ENCODE measurements around the gene C11orf68.

C11orf68 gene

DNA sequence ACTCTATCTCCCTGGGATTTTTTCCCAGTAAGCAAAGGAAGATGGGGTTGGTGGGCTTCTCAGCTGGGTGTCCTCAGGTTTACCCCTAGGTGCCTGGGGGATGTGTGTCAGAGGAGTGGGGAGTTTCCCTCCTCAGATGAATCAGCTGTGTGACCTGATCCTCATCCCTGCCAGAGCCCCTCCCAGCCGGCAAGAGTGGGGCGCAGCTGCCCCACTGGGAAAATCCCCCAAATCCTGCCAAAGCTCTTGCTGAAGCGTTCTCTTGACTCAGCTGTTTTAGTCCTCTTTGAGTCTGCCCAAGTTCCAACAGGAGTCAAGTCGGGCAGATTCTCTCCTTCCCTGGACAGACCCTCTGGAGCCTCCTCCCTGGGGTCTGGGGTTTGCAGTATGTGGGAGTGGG lies 6.0 kb downstream of the C11orf68 start:
- TF ChIP-seq, protein P1, sequence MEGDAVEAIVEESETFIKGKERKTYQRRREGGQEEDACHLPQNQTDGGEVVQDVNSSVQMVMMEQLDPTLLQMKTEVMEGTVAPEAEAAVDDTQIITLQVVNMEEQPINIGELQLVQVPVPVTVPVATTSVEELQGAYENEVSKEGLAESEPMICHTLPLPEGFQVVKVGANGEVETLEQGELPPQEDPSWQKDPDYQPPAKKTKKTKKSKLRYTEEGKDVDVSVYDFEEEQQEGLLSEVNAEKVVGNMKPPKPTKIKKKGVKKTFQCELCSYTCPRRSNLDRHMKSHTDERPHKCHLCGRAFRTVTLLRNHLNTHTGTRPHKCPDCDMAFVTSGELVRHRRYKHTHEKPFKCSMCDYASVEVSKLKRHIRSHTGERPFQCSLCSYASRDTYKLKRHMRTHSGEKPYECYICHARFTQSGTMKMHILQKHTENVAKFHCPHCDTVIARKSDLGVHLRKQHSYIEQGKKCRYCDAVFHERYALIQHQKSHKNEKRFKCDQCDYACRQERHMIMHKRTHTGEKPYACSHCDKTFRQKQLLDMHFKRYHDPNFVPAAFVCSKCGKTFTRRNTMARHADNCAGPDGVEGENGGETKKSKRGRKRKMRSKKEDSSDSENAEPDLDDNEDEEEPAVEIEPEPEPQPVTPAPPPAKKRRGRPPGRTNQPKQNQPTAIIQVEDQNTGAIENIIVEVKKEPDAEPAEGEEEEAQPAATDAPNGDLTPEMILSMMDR (IDR thresholded peaks at IDR 0.05; ENCODE audit: borderline replicate concordance, insufficient read depth, low read depth, low read length), result no peak
- no peak overlapping the region for H3K4me3 ChIP-seq (ENCODE audit: low read depth, low read length)

DNA sequence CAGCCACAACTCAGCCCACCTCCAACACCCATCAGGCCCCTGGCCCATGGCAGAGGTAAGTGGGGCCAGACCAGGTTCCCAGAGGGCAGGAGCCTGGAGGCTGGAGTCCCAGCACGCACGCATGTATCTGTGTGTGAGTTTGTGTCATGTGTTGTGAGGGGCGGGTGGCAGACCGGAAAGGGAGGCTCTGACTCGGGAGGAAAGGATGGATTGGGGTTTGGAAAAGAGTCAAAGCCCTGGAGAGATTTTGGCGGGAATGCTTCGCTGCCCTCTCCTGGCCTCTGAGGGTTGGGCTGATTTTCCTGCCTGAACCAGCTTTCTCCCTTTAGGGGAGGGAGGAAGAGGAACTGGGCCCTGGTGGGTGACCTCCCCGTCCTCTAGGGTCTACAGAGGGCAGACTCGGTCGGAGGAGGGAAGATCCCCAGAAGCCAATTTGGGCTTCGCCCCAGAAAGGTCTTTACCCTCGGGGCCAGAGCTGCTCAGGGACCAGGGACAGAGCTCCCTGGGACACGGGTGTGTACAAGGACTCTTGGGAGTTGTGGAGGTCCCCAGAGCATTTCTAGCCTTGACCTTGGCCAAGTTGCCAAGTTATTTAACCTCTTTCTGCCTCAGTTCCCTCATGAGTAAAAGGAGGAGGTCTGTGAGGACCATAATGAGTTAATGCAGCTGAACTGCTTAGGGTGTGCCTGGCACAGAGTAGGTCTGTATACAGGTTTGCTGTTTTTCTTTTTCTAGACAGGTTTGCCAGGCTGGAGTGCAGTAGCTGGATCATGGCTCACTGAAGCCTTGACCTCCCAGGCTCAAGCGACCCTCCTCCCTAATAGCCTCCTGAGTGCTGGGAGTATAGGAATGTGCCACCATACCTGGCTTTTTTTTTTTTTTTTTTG lies 6.9 kb downstream of the C11orf68 start:
- TF ChIP-seq, protein P1 (IDR thresholded peaks at IDR 0.05; ENCODE audit: borderline replicate concordance, insufficient read depth, low read depth, low read length), result no peak
- no peak overlapping the region for H3K4me3 ChIP-seq (ENCODE audit: low read depth, low read length)

DNA sequence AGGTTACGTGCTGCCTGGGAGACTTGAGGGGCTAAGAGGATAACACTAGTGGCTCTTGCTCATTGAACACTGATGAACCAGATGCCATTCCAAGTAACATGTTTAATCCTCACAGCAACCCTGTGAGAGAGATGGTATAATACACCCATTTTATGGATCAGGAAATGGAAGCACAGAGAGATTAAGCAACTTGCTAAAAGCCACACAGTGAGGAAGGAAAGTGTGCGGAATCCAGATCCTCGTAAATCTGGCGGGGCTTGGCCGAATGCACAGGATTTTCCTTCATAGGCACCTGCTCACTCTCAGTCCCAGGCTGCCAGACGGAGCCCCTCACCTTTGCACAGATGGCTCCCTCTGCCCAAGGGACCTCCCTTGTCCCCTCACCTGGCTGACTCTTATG lies 11.0 kb downstream of the C11orf68 start:
- H3K4me3 ChIP-seq (ENCODE audit: low read depth, low read length), result no peak overlapping the region

DNA sequence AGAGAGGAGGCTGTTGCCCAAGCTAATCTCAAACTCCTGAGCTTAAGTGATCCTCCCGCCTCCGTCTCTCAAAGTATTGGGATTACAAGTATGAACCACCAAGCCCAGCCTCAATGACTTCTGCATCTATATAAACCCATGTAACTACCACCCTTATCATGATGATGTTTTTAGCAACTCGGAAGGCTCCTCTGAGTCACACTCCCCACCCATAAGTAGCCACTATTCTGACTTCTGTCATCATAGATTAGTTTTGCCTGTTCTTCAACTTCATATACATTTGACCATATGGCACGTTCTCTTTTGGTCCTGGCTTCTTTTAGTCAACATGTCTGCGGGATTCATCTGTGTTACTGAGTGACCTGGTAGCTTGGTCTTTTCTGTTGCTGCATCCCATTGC lies 12.3 kb downstream of the C11orf68 start:
- TF ChIP-seq, protein P1 (IDR thresholded peaks at IDR 0.05; ENCODE audit: borderline replicate concordance, insufficient read depth, low read depth, low read length), result no peak
- no peak overlapping the region for H3K4me3 ChIP-seq (ENCODE audit: low read depth, low read length)

More for the DNA sequence above, 11.0 kb downstream of the C11orf68 start:
- TF ChIP-seq, protein P1 (IDR thresholded peaks at IDR 0.05; ENCODE audit: borderline replicate concordance, insufficient read depth, low read depth, low read length), result no peak

DNA sequence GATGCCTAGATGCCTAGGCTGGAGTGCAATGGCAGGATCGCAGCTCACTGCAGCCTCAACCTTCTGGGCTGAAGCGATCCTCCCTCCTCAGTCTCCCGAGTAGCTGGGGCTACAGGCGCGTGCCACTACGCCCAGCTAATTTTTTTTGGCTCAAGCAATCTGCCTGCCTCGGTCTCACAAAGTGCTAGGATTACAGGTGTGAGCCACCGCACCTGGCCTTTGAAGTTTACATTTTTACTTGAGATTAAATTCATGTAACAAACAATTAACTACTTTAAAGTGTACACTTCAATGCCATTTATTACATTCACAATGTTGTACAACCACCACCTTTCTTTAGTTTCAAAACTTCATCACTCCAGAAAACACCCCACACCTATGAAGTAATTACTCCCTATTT lies 15.1 kb downstream of the C11orf68 start:
- TF ChIP-seq, protein P1 (IDR thresholded peaks at IDR 0.05; ENCODE audit: borderline replicate concordance, insufficient read depth, low read depth, low read length), result no peak
- no peak overlapping the region for H3K4me3 ChIP-seq (ENCODE audit: low read depth, low read length)

DNA sequence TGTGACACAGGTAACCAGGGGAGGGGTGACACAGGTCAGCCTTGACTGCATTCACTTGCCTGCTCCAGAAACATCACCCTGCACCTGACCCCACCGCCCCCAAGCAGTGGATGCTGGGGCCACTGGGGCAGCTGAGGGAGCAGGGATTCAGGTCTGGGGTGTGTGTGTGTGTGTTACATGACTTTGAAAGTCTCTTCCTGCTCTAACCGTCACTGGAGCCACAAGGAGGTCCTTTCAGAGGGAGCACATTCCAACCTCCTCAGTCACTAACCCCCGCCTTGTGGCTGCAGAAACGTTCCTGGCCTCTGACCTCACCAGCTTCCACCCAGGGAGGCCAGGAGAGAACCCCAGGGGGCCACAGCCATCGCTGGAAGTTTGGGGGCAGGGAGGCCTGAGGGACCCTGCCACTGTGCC lies 15.8 kb downstream of the C11orf68 start:
- TF ChIP-seq, protein P1 (IDR thresholded peaks at IDR 0.05; ENCODE audit: borderline replicate concordance, insufficient read depth, low read depth, low read length), result no peak

DNA sequence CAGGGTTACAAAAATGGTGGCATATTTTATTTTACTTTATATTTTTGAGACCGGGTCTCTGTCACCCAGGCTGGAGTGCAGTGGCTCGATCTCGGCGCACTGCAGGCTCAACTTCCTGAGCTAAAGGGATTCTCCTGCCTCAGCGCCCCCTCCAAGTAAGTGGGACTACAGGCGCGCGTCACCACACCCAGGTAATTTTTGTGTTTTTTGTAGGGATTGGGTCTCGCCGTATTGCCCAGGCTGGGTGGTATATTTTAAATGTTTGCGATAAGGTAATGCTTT lies 18.0 kb downstream of the C11orf68 start:
- TF ChIP-seq, protein P1 (IDR thresholded peaks at IDR 0.05; ENCODE audit: borderline replicate concordance, insufficient read depth, low read depth, low read length), result no peak
- no peak overlapping the region for H3K4me3 ChIP-seq (ENCODE audit: low read depth, low read length)

More for the DNA sequence above, 15.8 kb downstream of the C11orf68 start:
- H3K4me3 ChIP-seq (ENCODE audit: low read depth, low read length), result no peak overlapping the region
